ENCODE results near the gene RPL38. TPM values are rescaled to one million over a fixed set of nuclear protein-coding genes. Genes with fewer than 3 reads are reported as not detected.

Gene RPL38
- total RNA-seq, 5 donors from 2014 or later (not counting 1 experiment from before 2014, with no cell fraction given): 1,569 to 1,786 (median 1,717) TPM

DNA sequence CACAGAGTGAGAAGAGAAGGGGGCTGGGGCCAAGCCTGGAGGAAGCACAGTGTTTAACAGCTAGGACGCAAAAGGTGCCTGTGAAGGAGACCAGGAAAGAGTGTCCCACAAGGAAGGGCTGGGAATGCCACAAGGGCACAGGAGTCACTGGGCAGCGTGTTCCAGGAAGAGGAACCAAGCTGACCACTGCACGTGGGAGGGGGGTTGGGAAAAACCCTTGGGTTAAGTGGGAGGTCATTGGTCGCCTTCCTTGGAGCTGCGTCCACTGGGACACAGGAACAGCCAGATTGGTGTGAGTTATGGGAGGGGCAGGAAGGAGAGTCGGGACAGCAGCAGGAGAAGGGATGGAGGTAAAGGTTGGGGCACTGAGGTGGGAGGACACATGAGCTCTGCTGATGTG lies 22.8 kb downstream of the RPL38 start:
- Mint-ChIP-seq H3K4me3 (no peak overlapping the region), H3K27me3 (no peaks in the 10 kb centered on the region), H3K9me3 (no peaks in the 10 kb centered on the region), H3K4me1 (no peaks in the 10 kb centered on the region), H3K36me3 (peaks cover 57% of the 10 kb centered on the region), H3K27ac (no peak overlapping the region)
- H3K9me3 ChIP-seq: no peaks in the 10 kb centered on the region
- H3K27ac ChIP-seq (ENCODE audit: low read length): no peak overlapping the region
- peaks cover 0 to 28% of the 10 kb centered on the region in 2 donors for H3K36me3 ChIP-seq (ENCODE audit: control insufficient read depth in 2 of 2, extremely low read depth in 1 of 2, insufficient read depth in 1 of 2, low read length in 1 of 2)
- no peaks in the 10 kb centered on the region for H3K27me3 ChIP-seq (replicated peaks in 1 of 2; ENCODE audit: control insufficient read depth in 2 of 2, extremely low read depth in 1 of 2, insufficient read depth in 2 of 2, low read length in 1 of 2)
- CTCF ChIA-PET: no interaction called here
- DNase-seq (no peak), ATAC-seq (replicated peaks in 1 of 4) (no peak)
- H3K4me1 ChIP-seq (ENCODE audit: control insufficient read depth in 1 of 2, extremely low read depth in 1 of 2, insufficient read depth in 2 of 2, low read length in 2 of 2): no peaks in the 10 kb centered on the region
- POLR2A ChIA-PET: no interaction called here
- no peak overlapping the region for H3K4me3 ChIP-seq (ENCODE audit: control insufficient read depth in 1 of 2, extremely low read depth in 1 of 2, low read length in 1 of 2)
- WGBS (ENCODE audit: insufficient coverage): 86% methylated on average over 6 of the region's 6 CpGs

GRCh38 chr17:74227271-74228080 lies 24.0 kb downstream of the RPL38 start:
- no peak overlapping the region for H3K4me3 Mint-ChIP-seq
- POLR2A ChIA-PET: no interaction called here
- Histone ChIP-seq H3K4me1 (ENCODE audit: control insufficient read depth in 1 of 2, extremely low read depth in 1 of 2, insufficient read depth in 2 of 2, low read length in 2 of 2) (no peaks in the 10 kb centered on the region), H3K9me3 (no peaks in the 10 kb centered on the region), H3K27me3 (replicated peaks in 1 of 2; ENCODE audit: control insufficient read depth in 2 of 2, extremely low read depth in 1 of 2, insufficient read depth in 2 of 2, low read length in 1 of 2) (no peaks in the 10 kb centered on the region), H3K36me3 (ENCODE audit: control insufficient read depth in 2 of 2, extremely low read depth in 1 of 2, insufficient read depth in 1 of 2, low read length in 1 of 2) (peaks cover 0 to 28% of the 10 kb centered on the region in 2 donors), H3K4me3 (ENCODE audit: control insufficient read depth in 1 of 2, extremely low read depth in 1 of 2, low read length in 1 of 2) (no peak overlapping the region), H3K27ac (ENCODE audit: low read length) (no peak overlapping the region)
- H3K36me3 Mint-ChIP-seq: peaks cover 62% of the 10 kb centered on the region
- H3K9me3 Mint-ChIP-seq: no peaks in the 10 kb centered on the region
- CTCF ChIA-PET: no interaction called here
- no peak overlapping the region for H3K27ac Mint-ChIP-seq
- no peak for DNase-seq
- no peaks in the 10 kb centered on the region for H3K27me3 Mint-ChIP-seq
- no peaks in the 10 kb centered on the region for H3K4me1 Mint-ChIP-seq
- no peak for ATAC-seq (replicated peaks in 1 of 4)
- WGBS (ENCODE audit: insufficient coverage): 83% methylated on average over 4 of the region's 10 CpGs

DNA sequence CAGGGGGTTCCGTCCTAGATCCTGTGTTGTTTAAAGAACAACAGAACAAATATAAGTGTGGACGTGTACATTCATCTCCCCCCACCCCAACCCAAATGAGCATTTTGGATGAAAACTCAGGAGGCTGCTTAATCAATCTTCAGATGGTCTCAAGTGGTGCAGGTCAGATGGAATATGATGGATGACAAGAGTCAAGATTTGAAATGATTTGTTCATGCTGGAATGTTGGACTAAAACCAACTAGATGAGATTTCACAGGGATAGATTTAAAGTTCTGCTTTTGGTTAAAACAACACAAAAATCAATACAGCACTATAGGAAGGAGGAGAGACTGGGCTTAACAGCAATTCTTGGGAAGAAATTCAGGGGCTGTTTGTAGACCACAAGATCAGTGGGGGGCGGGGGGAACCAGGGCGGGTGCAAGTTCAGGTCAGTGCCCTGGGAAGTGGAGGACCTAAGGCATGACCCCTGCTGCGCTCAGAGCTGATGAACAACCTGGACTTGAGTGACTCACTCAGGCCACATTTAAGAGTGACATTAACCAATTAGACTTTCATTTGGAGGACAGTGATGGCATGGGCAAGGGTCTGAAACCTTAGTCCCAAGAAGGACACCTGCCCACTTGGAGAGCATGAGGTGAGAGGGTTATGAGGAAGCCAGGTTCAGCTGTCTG lies 25.0 kb downstream of the RPL38 start:
- 86% methylated on average over 2 of the region's 5 CpGs for WGBS (ENCODE audit: insufficient coverage)
- Histone ChIP-seq H3K9me3 (no peaks in the 10 kb centered on the region), H3K36me3 (ENCODE audit: control insufficient read depth in 2 of 2, extremely low read depth in 1 of 2, insufficient read depth in 1 of 2, low read length in 1 of 2) (peaks cover 0 to 26% of the 10 kb centered on the region in 2 donors), H3K27ac (ENCODE audit: low read length) (no peak overlapping the region), H3K4me3 (ENCODE audit: control insufficient read depth in 1 of 2, extremely low read depth in 1 of 2, low read length in 1 of 2) (no peak overlapping the region), H3K4me1 (ENCODE audit: control insufficient read depth in 1 of 2, extremely low read depth in 1 of 2, insufficient read depth in 2 of 2, low read length in 2 of 2) (no peaks in the 10 kb centered on the region), H3K27me3 (replicated peaks in 1 of 2; ENCODE audit: control insufficient read depth in 2 of 2, extremely low read depth in 1 of 2, insufficient read depth in 2 of 2, low read length in 1 of 2) (no peaks in the 10 kb centered on the region)
- ChIA-PET POLR2A (no interaction called here), CTCF (no interaction called here)
- no peaks in the 10 kb centered on the region for H3K9me3 Mint-ChIP-seq
- peak overlapping the region in 1 of 2 donors; percentile 2 for H3K27ac Mint-ChIP-seq
- H3K4me1 Mint-ChIP-seq: no peaks in the 10 kb centered on the region
- ATAC-seq (replicated peaks in 1 of 4): no peak
- H3K36me3 Mint-ChIP-seq: peaks cover 57% of the 10 kb centered on the region
- no peaks in the 10 kb centered on the region for H3K27me3 Mint-ChIP-seq
- DNase-seq: no peak
- no peak overlapping the region for H3K4me3 Mint-ChIP-seq

GRCh38 chr17:74230896-74231295 lies 27.4 kb downstream of the RPL38 start:
- Mint-ChIP-seq H3K27ac (no peak overlapping the region), H3K36me3 (peaks cover 37% of the 10 kb centered on the region), H3K27me3 (no peaks in the 10 kb centered on the region), H3K4me1 (peaks cover 0 to 2% (median 0%) of the 10 kb centered on the region in 3 donors), H3K4me3 (no peak overlapping the region), H3K9me3 (no peaks in the 10 kb centered on the region)
- ChIA-PET POLR2A (no interaction called here), CTCF (no interaction called here)
- H3K27ac ChIP-seq (ENCODE audit: low read length): no peak overlapping the region
- DNase-seq: no peak
- H3K36me3 ChIP-seq (ENCODE audit: control insufficient read depth in 2 of 2, extremely low read depth in 1 of 2, insufficient read depth in 1 of 2, low read length in 1 of 2): peaks cover 0 to 15% of the 10 kb centered on the region in 2 donors
- no peaks in the 10 kb centered on the region for H3K27me3 ChIP-seq (replicated peaks in 1 of 2; ENCODE audit: control insufficient read depth in 2 of 2, extremely low read depth in 1 of 2, insufficient read depth in 2 of 2, low read length in 1 of 2)
- no peak for ATAC-seq (replicated peaks in 1 of 4)
- no peaks in the 10 kb centered on the region for H3K4me1 ChIP-seq (ENCODE audit: control insufficient read depth in 1 of 2, extremely low read depth in 1 of 2, insufficient read depth in 2 of 2, low read length in 2 of 2)
- 90% methylated on average over 16 of the region's 16 CpGs for WGBS (ENCODE audit: insufficient coverage)
- H3K4me3 ChIP-seq (ENCODE audit: control insufficient read depth in 1 of 2, extremely low read depth in 1 of 2, low read length in 1 of 2): no peak overlapping the region
- no peaks in the 10 kb centered on the region for H3K9me3 ChIP-seq

- DNase-seq: no peak
- Histone ChIP-seq H3K27ac (ENCODE audit: low read length) (no peak overlapping the region), H3K27me3 (replicated peaks in 1 of 2; ENCODE audit: control insufficient read depth in 2 of 2, extremely low read depth in 1 of 2, insufficient read depth in 2 of 2, low read length in 1 of 2) (no peaks in the 10 kb centered on the region), H3K36me3 (ENCODE audit: control insufficient read depth in 2 of 2, extremely low read depth in 1 of 2, insufficient read depth in 1 of 2, low read length in 1 of 2) (peaks cover 0 to 11% of the 10 kb centered on the region in 2 donors), H3K4me3 (ENCODE audit: control insufficient read depth in 1 of 2, extremely low read depth in 1 of 2, low read length in 1 of 2) (no peak overlapping the region), H3K4me1 (ENCODE audit: control insufficient read depth in 1 of 2, extremely low read depth in 1 of 2, insufficient read depth in 2 of 2, low read length in 2 of 2) (no peaks in the 10 kb centered on the region), H3K9me3 (no peaks in the 10 kb centered on the region)
- ChIA-PET CTCF (no interaction called here), POLR2A (no interaction called here)
- no peak for ATAC-seq (replicated peaks in 1 of 4)
- Mint-ChIP-seq H3K36me3 (peaks cover 27% of the 10 kb centered on the region), H3K4me3 (no peak overlapping the region), H3K9me3 (no peaks in the 10 kb centered on the region), H3K27me3 (no peaks in the 10 kb centered on the region), H3K27ac (no peak overlapping the region), H3K4me1 (peaks cover 0 to 2% (median 0%) of the 10 kb centered on the region in 3 donors)
- WGBS (ENCODE audit: insufficient coverage): 88% methylated on average over 13 of the region's 17 CpGs
These were observed 28.7 kb downstream of the RPL38 start for GRCh38 chr17:74231928-74232907.

DNA sequence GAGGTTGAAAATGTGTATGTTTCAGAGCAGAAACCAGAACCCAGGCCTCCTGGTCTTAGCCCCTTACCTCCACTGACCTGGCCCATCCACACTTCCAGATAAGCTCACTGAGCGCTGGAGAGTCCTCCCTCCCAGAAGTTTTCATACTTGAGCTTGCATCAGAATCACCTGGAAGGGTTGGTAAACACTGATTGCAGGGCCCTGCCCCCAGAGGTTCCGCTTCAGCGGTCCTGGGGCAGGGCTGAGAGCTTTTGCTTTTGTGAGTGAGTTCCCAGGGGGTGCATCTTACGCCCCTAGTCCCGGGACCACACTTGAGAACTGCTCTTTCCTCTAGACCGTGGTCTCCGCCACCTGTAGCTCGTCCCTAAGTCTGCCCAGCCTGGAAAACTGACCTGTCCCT lies 30.5 kb downstream of the RPL38 start:
- Histone ChIP-seq H3K4me3 (ENCODE audit: control insufficient read depth in 1 of 2, extremely low read depth in 1 of 2, low read length in 1 of 2) (no peak overlapping the region), H3K9me3 (no peaks in the 10 kb centered on the region), H3K27ac (ENCODE audit: low read length) (no peak overlapping the region), H3K27me3 (replicated peaks in 1 of 2; ENCODE audit: control insufficient read depth in 2 of 2, extremely low read depth in 1 of 2, insufficient read depth in 2 of 2, low read length in 1 of 2) (no peaks in the 10 kb centered on the region), H3K36me3 (ENCODE audit: control insufficient read depth in 2 of 2, extremely low read depth in 1 of 2, insufficient read depth in 1 of 2, low read length in 1 of 2) (peaks cover 0 to 15% of the 10 kb centered on the region in 2 donors), H3K4me1 (ENCODE audit: control insufficient read depth in 1 of 2, extremely low read depth in 1 of 2, insufficient read depth in 2 of 2, low read length in 2 of 2) (no peaks in the 10 kb centered on the region)
- no peak overlapping the region for H3K4me3 Mint-ChIP-seq
- H3K27me3 Mint-ChIP-seq: no peaks in the 10 kb centered on the region
- ChIA-PET POLR2A (no interaction called here), CTCF (no interaction called here)
- H3K4me1 Mint-ChIP-seq: peaks cover 0 to 2% (median 0%) of the 10 kb centered on the region in 3 donors
- H3K36me3 Mint-ChIP-seq: peaks cover 16% of the 10 kb centered on the region
- WGBS (ENCODE audit: insufficient coverage): 91% methylated on average over 8 of the region's 8 CpGs
- H3K9me3 Mint-ChIP-seq: no peaks in the 10 kb centered on the region
- DNase-seq: no peak
- no peak overlapping the region for H3K27ac Mint-ChIP-seq
- no peak for ATAC-seq (replicated peaks in 1 of 4)

All from T-cell (primary cell).